IMR-90 (cell line): ENCODE measurements around the gene EYS. TPM values are rescaled to one million over a fixed set of nuclear protein-coding genes. Genes with fewer than 3 reads are reported as not detected.

Source experiments
- ATAC-seq: fragments of 200-7000 bp; cut with Tn5 transposase; 2 replicates; pipeline ENCODE4 v1.9.1; 2020; ENCODE audit warnings: low read depth, mild to moderate bottlenecking, moderate library complexity
- BruUV-seq: library from RNA; stranded (reverse); fragments of 400-500 nt; replicated peaks from 2 replicates; lab custom pipeline; 2021; lab: Mats Ljungman, UMichigan
- CTCF ChIA-PET: fragments of 300-600 bp; formaldehyde crosslinking; extraction: SDS; loops from one replicate; lab custom pipeline; 2021; ENCODE audit warnings: antibody characterized with exemption; lab: Yijun Ruan, JAX
- POLR2A ChIA-PET: fragments of 300-600 bp; sonication (Branson Sonifier 250); formaldehyde crosslinking; loops from one replicate; lab custom pipeline; 2022; ENCODE audit warnings: antibody characterized with exemption; ENCODE audit not compliant: unreplicated experiment; lab: Charles Lee
- DNase-seq: peaks from one replicate; pipeline ENCODE4 v3.0.0; 2013
- H2AFZ ChIP-seq: replicated peaks from 2 replicates; pipeline ENCODE3; 2013; ENCODE audit warnings: low read length, mild to moderate bottlenecking; ENCODE audit not compliant: poor library complexity
- H2AK5ac ChIP-seq: 2 replicates; pipeline ENCODE4 v1.6.1; 2013; ENCODE audit warnings: low read depth, low read length, inconsistent platforms
- H2AK9ac ChIP-seq: replicated peaks from 2 replicates; pipeline ENCODE3; 2013; ENCODE audit warnings: mild to moderate bottlenecking, low read depth, low read length, moderate library complexity; ENCODE audit not compliant: poor library complexity
- H2BK120ac ChIP-seq: 2 replicates; pipeline ENCODE4 v1.6.1; 2013; ENCODE audit warnings: low read depth, low read length, inconsistent platforms
- H2BK15ac ChIP-seq: 3 replicates; pipeline ENCODE4 v1.6.1; 2013; ENCODE audit warnings: low read depth, low read length, inconsistent platforms
- H2BK20ac ChIP-seq: 2 replicates; pipeline ENCODE4 v1.6.1; 2013; ENCODE audit warnings: low read depth, mild to moderate bottlenecking, inconsistent platforms, low read length, moderate library complexity
- H2BK5ac ChIP-seq: 2 replicates; pipeline ENCODE4 v1.6.1; 2013; ENCODE audit warnings: mild to moderate bottlenecking, low read depth, low read length, inconsistent platforms; ENCODE audit not compliant: poor library complexity, severe bottlenecking
- H3K14ac ChIP-seq: replicated peaks from 2 replicates; pipeline ENCODE4 v1.6.1; 2013; ENCODE audit warnings: low read depth, low read length, inconsistent platforms
- H3K18ac ChIP-seq: 2 replicates; pipeline ENCODE4 v1.6.1; 2013; ENCODE audit warnings: low read depth, low read length, control low read depth
- H3K23ac ChIP-seq: 2 replicates; pipeline ENCODE4 v1.6.1; 2013; ENCODE audit warnings: low read depth, low read length, inconsistent platforms
- H3K27ac ChIP-seq: 2 replicates; pipeline ENCODE4 v1.5.1; 2013; ENCODE audit warnings: mild to moderate bottlenecking, control low read depth, low read length; ENCODE audit not compliant: insufficient read depth
- H3K27me3 ChIP-seq: 2 replicates; pipeline ENCODE4 v1.6.1; 2013; ENCODE audit warnings: low read length; ENCODE audit not compliant: control insufficient read depth, insufficient read depth
- H3K36me3 ChIP-seq: 2 replicates; pipeline ENCODE4 v1.6.1; 2013; ENCODE audit warnings: low read length, mixed read lengths; ENCODE audit not compliant: control insufficient read depth, insufficient read depth
- H3K4ac ChIP-seq: 2 replicates; pipeline ENCODE4 v1.6.1; 2013; ENCODE audit warnings: low read depth, low read length, inconsistent platforms
- H3K4me1 ChIP-seq: 2 replicates; pipeline ENCODE4 v1.6.1; 2013; ENCODE audit warnings: low read length, mixed read lengths; ENCODE audit not compliant: control insufficient read depth, insufficient read depth
- H3K4me2 ChIP-seq: 2 replicates; pipeline ENCODE4 v1.6.1; 2013; ENCODE audit warnings: low read depth, mild to moderate bottlenecking, control low read depth, low read length, moderate library complexity
- H3K4me3 ChIP-seq: 2 replicates; pipeline ENCODE4 v1.5.1; 2013; ENCODE audit warnings: low read depth, mild to moderate bottlenecking, control low read depth, low read length, moderate library complexity; ENCODE audit not compliant: insufficient read depth
- H3K56ac ChIP-seq: 2 replicates; pipeline ENCODE4 v1.6.1; 2013; ENCODE audit warnings: low read length, inconsistent platforms; ENCODE audit not compliant: insufficient read depth; ENCODE audit errors: extremely low read depth
- H3K79me1 ChIP-seq, 2 experiments: 2 replicates each; pipeline ENCODE4 v1.6.1; 2013; ENCODE audit warnings: low read length in 2 of 2, inconsistent platforms in 1 of 2, low read depth in 1 of 2
- H3K9ac ChIP-seq: 2 replicates; pipeline ENCODE4 v1.6.1; 2013; ENCODE audit warnings: low read depth, low read length, control low read depth
- H3K9me1 ChIP-seq: 2 replicates; pipeline ENCODE4 v1.6.1; 2013; ENCODE audit warnings: low read length, inconsistent platforms; ENCODE audit not compliant: insufficient read depth
- H3K9me3 ChIP-seq: 2 replicates; pipeline ENCODE4 v1.6.1; 2013; ENCODE audit warnings: low read length; ENCODE audit not compliant: control insufficient read depth, insufficient read depth
- H4K20me1 ChIP-seq: 2 replicates; pipeline ENCODE4 v1.6.1; 2013; ENCODE audit warnings: low read length, inconsistent platforms; ENCODE audit not compliant: insufficient read depth
- H4K5ac ChIP-seq: 2 replicates; pipeline ENCODE4 v1.6.1; 2013; ENCODE audit warnings: mild to moderate bottlenecking, low read depth, low read length, control low read depth
- H4K8ac ChIP-seq, 2 experiments: 2 replicates each; pipeline ENCODE4 v1.6.1; 2013; ENCODE audit warnings: low read depth in 2 of 2, low read length in 2 of 2, control low read depth in 1 of 2, inconsistent platforms in 1 of 2
- H4K91ac ChIP-seq: 2 replicates; pipeline ENCODE4 v1.6.1; 2013; ENCODE audit warnings: low read depth, low read length, inconsistent platforms; ENCODE audit not compliant: insufficient read depth
- BHLHE40 ChIP-seq: fragments of 150-350 bp; IDR thresholded peaks from 2 replicates; pipeline ENCODE4 v1.6.1; 2016; ENCODE audit warnings: mild to moderate bottlenecking, low read depth, low read length
- CEBPB ChIP-seq: IDR thresholded peaks from 2 replicates; pipeline ENCODE4 v1.6.1; 2012; ENCODE audit warnings: low read depth, low read length, improper control_type of control experiment
- FOS ChIP-seq: fragments of 150-350 bp; IDR thresholded peaks from 2 replicates; pipeline ENCODE4 v1.6.1; 2016; ENCODE audit warnings: low read depth, low read length
- MAFK ChIP-seq: IDR thresholded peaks from 2 replicates; pipeline ENCODE4 v1.6.1; 2012; ENCODE audit warnings: low read depth, low read length, improper control_type of control experiment
- WGBS, 2 experiments: methylation state at CpG; one replicate each; pipeline versions ENCODE4 v1.1.5 to v1.1.7; 2013; ENCODE audit warnings: missing lambda C conversion rate in 2 of 2; ENCODE audit not compliant: insufficient read length in 1 of 2; ENCODE audit errors: extremely low coverage in 2 of 2; 5-methylcytosine and 5-hydroxymethylcytosine counted together
- dilution Hi-C: fragments of 300-500 bp; cut with HindIII; formaldehyde crosslinking; loops from one replicate; pipeline ENCODE4 v1.14.3; 2018; ENCODE audit warnings: low sequenced_read_pairs; ENCODE audit not compliant: unreplicated experiment
- in situ Hi-C: fragments of 300-500 bp; cut with MboI; formaldehyde crosslinking; loops from 3 replicates; pipeline ENCODE4 v1.14.3; 2019; ENCODE audit warnings: low sequenced_read_pairs, inconsistent platforms, mixed read lengths
- intact Hi-C: fragments of 100-400 bp; cut with micrococcal nuclease; formaldehyde crosslinking; loops from 2 replicates; pipeline ENCODE4 v1.10.0; 2022
- polyA plus RNA-seq, 3 experiments: library from polyadenylated mRNA; depleted of rRNA; stranded (reverse); fragments of >200 nt; gene quantifications; 2 replicates each; pipeline ENCODE4 v1.2.3, GENCODE V29; 2012; ENCODE audit warnings: low replicate concordance in 1 of 3
- total RNA-seq: library from RNA; depleted of rRNA; stranded (reverse); fragments of >200 nt; gene quantifications from 2 replicates; pipeline ENCODE4 v1.2.3, GENCODE V29; 2012
- TF ChIP-seq, protein P1 (sequence below): fragments of 150-350 bp; IDR thresholded peaks from 2 replicates; pipeline ENCODE4 v1.6.1; 2017; ENCODE audit warnings: mild to moderate bottlenecking, antibody characterized with exemption, low read length, low read depth

Gene EYS
- total and polyA plus RNA-seq, 2 of the 4 experiments (the other 2 are of a cell fraction) = under 0.01 TPM; not detected in 1

- in situ Hi-C loops = no loop called here
- Histone ChIP-seq H3K14ac (peak overlapping the region; percentile 55; the same call in 1 of the 2 replicates), H3K27ac (peak overlapping the region; percentile 70), H3K56ac (peak overlapping the region; percentile 49; the same call in 1 of the 2 replicates), H3K9me1 (0 out of 2 replicates have a peak, but pooled peaks cover 6% of the 10 kb centered on the region), H3K79me1 (no peaks in the 10 kb centered on the region), H2AK5ac (peak overlapping the region; percentile 65; the same call in 1 of the 2 replicates), H4K91ac (peak overlapping the region; percentile 70; the same call in 1 of the 2 replicates), H3K27me3 (no peaks in the 10 kb centered on the region), H2BK15ac (0 out of 3 replicates have a peak overlapping the region, but pooled peaks have one; percentile 23), H2BK20ac (peak overlapping the region; percentile 75), H4K5ac (peak overlapping the region; percentile 73; the same call in 1 of the 2 replicates), H3K18ac (peak overlapping the region; percentile 96; the same call in 1 of the 2 replicates), H3K4me1 (peaks cover 6% of the 10 kb centered on the region), H2AFZ (peak overlapping the region; percentile 44), H2BK5ac (peak overlapping the region; percentile 94), H4K8ac (peak overlapping the region; percentile 33 to 58; a peak in 3 of 4 replicates), H2BK120ac (peak overlapping the region; percentile 78), H3K4ac (peak overlapping the region; percentile 76), H3K36me3 (no peaks in the 10 kb centered on the region), H3K23ac (peak overlapping the region; percentile 14; the same call in 1 of the 2 replicates), H4K20me1 (no peaks in the 10 kb centered on the region), H3K9me3 (no peaks in the 10 kb centered on the region), H3K9ac (peak overlapping the region; percentile 41; the same call in 1 of the 2 replicates), H2AK9ac (no peak overlapping the region), H3K4me3 (no peak overlapping the region), H3K4me2 (peak overlapping the region; percentile 55)
- no CpG with 5 or more reads among the region's 4 CpGs for WGBS, 2 experiments
- dilution Hi-C loops = no loop called here
- ATAC-seq (peak; percentile 91), DNase-seq (peak; percentile 85)
- no TSS peak for BruUV-seq
- ChIA-PET CTCF (no interaction called here), POLR2A (no interaction called here)
- intact Hi-C loops = no loop called here
- no peak for TF ChIP-seq MAFK
- peak; percentile 91 for TF ChIP-seq CEBPB
- TF ChIP-seq, protein P1, sequence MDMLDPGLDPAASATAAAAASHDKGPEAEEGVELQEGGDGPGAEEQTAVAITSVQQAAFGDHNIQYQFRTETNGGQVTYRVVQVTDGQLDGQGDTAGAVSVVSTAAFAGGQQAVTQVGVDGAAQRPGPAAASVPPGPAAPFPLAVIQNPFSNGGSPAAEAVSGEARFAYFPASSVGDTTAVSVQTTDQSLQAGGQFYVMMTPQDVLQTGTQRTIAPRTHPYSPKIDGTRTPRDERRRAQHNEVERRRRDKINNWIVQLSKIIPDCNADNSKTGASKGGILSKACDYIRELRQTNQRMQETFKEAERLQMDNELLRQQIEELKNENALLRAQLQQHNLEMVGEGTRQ = no peak
- 0 out of 2 replicates have a peak, but pooled peaks have one; percentile 45 for TF ChIP-seq BHLHE40
- 0 out of 2 replicates have a peak, but pooled peaks have one; percentile 26 for TF ChIP-seq FOS
Measured at GRCh38 chr6:63904650-63905248, 1802.3 kb downstream of the EYS start.
